NT2/D1 (cell line): Measurements from ENCODE around the gene SCTR.

ENCODE experiments used
- SUZ12 ChIP-seq: IDR thresholded peaks from 2 replicates; pipeline ENCODE4 v1.6.1; 2011; ENCODE audit not compliant: insufficient read length, insufficient read depth; ENCODE audit errors: extremely low read depth
- ZNF274 ChIP-seq: IDR thresholded peaks from 2 replicates; pipeline ENCODE4 v1.6.1; 2011; ENCODE audit warnings: mild to moderate bottlenecking, low read depth, low read length

GRCh38 chr2:119415630-119416029, 108.7 kb downstream of the SCTR start:
- TF ChIP-seq SUZ12 (no peak), ZNF274 (no peak)
